Body of pancreas (tissue), 4 donors: ENCODE results near the gene ALG13.

Experiments used
- POLR2A ChIP-seq, 3 donors: fragments of 450-650 bp; IDR thresholded peaks; one replicate each; pipeline ENCODE4 v1.6.1; 2016; ENCODE audit warnings: antibody characterized with exemption in 3 of 3, mild to moderate bottlenecking in 2 of 3
- TF ChIP-seq, protein P1 (sequence below), 7 experiments: fragments of 450-650 bp in 4 of 7; fragments of 200-600 bp in 3 of 7; sonication (generic) in 3 of 7; IDR thresholded peaks; one replicate each; pipeline ENCODE4 v1.5.1; 2016 to 2019; ENCODE audit warnings: antibody characterized with exemption in 7 of 7

DNA sequence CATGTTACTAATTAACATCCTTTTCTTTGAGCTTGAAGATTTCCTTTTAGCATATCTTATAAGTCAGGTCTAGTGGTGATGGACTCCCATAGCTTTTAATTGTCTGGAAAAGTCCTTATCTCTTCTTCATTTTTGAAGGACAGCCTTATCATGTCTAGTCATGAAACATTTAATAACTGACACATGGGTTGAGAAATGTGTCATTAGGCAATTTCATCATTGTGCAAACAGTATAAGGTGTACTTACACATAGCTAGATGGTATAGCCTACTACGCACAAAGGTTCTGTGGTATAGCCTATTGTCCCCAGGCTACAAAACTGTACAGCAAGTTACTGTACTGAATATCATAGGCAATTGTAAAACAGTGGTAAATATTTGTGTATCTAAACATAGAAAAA lies 34.5 kb upstream of the ALG13 start:
- TF ChIP-seq, protein P1, sequence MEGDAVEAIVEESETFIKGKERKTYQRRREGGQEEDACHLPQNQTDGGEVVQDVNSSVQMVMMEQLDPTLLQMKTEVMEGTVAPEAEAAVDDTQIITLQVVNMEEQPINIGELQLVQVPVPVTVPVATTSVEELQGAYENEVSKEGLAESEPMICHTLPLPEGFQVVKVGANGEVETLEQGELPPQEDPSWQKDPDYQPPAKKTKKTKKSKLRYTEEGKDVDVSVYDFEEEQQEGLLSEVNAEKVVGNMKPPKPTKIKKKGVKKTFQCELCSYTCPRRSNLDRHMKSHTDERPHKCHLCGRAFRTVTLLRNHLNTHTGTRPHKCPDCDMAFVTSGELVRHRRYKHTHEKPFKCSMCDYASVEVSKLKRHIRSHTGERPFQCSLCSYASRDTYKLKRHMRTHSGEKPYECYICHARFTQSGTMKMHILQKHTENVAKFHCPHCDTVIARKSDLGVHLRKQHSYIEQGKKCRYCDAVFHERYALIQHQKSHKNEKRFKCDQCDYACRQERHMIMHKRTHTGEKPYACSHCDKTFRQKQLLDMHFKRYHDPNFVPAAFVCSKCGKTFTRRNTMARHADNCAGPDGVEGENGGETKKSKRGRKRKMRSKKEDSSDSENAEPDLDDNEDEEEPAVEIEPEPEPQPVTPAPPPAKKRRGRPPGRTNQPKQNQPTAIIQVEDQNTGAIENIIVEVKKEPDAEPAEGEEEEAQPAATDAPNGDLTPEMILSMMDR (IDR thresholded peaks at IDR 0.05) = no peak
- TF ChIP-seq POLR2A (IDR thresholded peaks at IDR 0.05) = no peak
